ENCODE results near the gene SLC22A14.

- TF ChIP-seq EP300 (IDR thresholded peaks at IDR 0.05) (no peak), CTCF (IDR thresholded peaks at IDR 0.05) (no peak), POLR2A (IDR thresholded peaks at IDR 0.05) (no peak)
Observed at GRCh38 chr3:38348903-38349302, 66.8 kb downstream of the SLC22A14 start.

Data from gastroesophageal sphincter (tissue), 3 donors.